HepG2 (cell line): Measurements from ENCODE around the gene PPFIA3.

Source experiments
- CHD2 ChIP-seq: IDR thresholded peaks from 2 replicates; pipeline ENCODE4 v1.6.1; 2011; ENCODE audit warnings: low read depth, low read length, improper control_type of control experiment
- FOXA1 ChIP-seq, 2 experiments: fragments of 450-650 bp in 1 of 2; sonication (generic) in 1 of 2; formaldehyde crosslinking in 1 of 2; IDR thresholded peaks; 2 replicates each; pipeline versions ENCODE4 v1.4.0 to v1.6.1; 2016 to 2020; ENCODE audit warnings: missing genetic modification reagents in 1 of 2
- KAT7 ChIP-seq: IDR thresholded peaks from 2 replicates; pipeline ENCODE4 v1.6.1; 2018; ENCODE audit warnings: borderline replicate concordance, missing compliant biosample characterization
- NCOR1 ChIP-seq: fragments of 200-600 bp; sonication (generic); IDR thresholded peaks from 2 replicates; pipeline ENCODE4 v1.7.0; 2017; ENCODE audit warnings: antibody characterized with exemption, low read length, borderline replicate concordance
- NR2C2 ChIP-seq: sonication (generic); formaldehyde crosslinking; IDR thresholded peaks from 2 replicates; pipeline ENCODE4 v1.4.0; 2020; ENCODE audit warnings: missing genetic modification reagents, mild to moderate bottlenecking, moderate library complexity, borderline replicate concordance
- TAF1 ChIP-seq: sonication (generic); formaldehyde crosslinking; IDR thresholded peaks from 2 replicates; pipeline ENCODE4 v1.4.0; 2020; ENCODE audit warnings: missing genetic modification reagents
- TCF12 ChIP-seq, 2 experiments: fragments of 450-650 bp in 1 of 2; sonication (generic) in 1 of 2; formaldehyde crosslinking in 1 of 2; IDR thresholded peaks; 2 replicates each; pipeline versions ENCODE4 v1.6.1 to v1.8.0; 2017 to 2022; ENCODE audit warnings: antibody characterized with exemption in 1 of 2, mild to moderate bottlenecking in 1 of 2, missing genetic modification reagents in 1 of 2, moderate library complexity in 1 of 2
- TCF7 ChIP-seq: sonication (generic); IDR thresholded peaks from 2 replicates; pipeline ENCODE4 v1.6.1; 2016; ENCODE audit warnings: antibody characterized with exemption, low read depth
- TF ChIP-seq, protein P1 (sequence below), 2 experiments: IDR thresholded peaks; 2 replicates each; pipeline ENCODE4 v1.6.1; 2011 to 2012; ENCODE audit warnings: low read length in 2 of 2, borderline replicate concordance in 1 of 2, low read depth in 1 of 2, mild to moderate bottlenecking in 1 of 2, moderate library complexity in 1 of 2
- TF ChIP-seq, protein P2 (sequence below): sonication (generic); formaldehyde crosslinking; IDR thresholded peaks from 2 replicates; pipeline ENCODE4 v1.5.0; 2020; ENCODE audit warnings: mild to moderate bottlenecking, missing genetic modification reagents, moderate library complexity

DNA sequence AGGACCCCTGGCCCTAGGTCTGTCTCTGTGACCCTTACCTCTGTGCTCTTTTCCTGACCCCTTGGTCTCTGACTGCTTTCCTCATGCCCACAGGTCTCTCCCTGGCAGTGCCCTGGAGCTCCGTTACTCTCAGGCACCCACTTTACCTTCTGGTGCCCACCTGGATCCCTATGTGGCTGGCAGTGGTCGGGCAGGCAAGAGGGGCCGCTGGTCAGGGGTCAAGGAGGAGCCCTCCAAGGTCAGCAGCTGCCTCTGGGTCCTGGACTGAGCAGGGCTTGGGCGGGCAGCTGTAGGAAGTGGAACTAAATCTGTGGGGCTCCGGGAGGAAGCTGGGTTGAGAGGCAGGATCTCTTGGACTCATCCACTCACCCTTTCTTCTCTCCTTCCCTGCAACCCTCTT lies 16.3 kb downstream of the PPFIA3 start:
- TF ChIP-seq TAF1 (CRISPR knock-in tag) (no peak), CHD2 (no peak), TCF7 (no peak), TCF12 (IDR thresholded peaks at IDR 0.05) (no peak), TCF12 (CRISPR knock-in tag; IDR thresholded peaks at IDR 0.05) (no peak), NR2C2 (CRISPR knock-in tag) (no peak), KAT7 (no peak), NCOR1 (no peak), FOXA1 (IDR thresholded peaks at IDR 0.05) (no peak), FOXA1 (CRISPR knock-in tag; IDR thresholded peaks at IDR 0.05) (no peak)
- TF ChIP-seq, protein P1, sequence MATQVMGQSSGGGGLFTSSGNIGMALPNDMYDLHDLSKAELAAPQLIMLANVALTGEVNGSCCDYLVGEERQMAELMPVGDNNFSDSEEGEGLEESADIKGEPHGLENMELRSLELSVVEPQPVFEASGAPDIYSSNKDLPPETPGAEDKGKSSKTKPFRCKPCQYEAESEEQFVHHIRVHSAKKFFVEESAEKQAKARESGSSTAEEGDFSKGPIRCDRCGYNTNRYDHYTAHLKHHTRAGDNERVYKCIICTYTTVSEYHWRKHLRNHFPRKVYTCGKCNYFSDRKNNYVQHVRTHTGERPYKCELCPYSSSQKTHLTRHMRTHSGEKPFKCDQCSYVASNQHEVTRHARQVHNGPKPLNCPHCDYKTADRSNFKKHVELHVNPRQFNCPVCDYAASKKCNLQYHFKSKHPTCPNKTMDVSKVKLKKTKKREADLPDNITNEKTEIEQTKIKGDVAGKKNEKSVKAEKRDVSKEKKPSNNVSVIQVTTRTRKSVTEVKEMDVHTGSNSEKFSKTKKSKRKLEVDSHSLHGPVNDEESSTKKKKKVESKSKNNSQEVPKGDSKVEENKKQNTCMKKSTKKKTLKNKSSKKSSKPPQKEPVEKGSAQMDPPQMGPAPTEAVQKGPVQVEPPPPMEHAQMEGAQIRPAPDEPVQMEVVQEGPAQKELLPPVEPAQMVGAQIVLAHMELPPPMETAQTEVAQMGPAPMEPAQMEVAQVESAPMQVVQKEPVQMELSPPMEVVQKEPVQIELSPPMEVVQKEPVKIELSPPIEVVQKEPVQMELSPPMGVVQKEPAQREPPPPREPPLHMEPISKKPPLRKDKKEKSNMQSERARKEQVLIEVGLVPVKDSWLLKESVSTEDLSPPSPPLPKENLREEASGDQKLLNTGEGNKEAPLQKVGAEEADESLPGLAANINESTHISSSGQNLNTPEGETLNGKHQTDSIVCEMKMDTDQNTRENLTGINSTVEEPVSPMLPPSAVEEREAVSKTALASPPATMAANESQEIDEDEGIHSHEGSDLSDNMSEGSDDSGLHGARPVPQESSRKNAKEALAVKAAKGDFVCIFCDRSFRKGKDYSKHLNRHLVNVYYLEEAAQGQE (IDR thresholded peaks at IDR 0.05; ENCODE audit: borderline replicate concordance in 1 of 2, low read depth in 1 of 2, low read length in 2 of 2) = no peak
- TF ChIP-seq, protein P2, sequence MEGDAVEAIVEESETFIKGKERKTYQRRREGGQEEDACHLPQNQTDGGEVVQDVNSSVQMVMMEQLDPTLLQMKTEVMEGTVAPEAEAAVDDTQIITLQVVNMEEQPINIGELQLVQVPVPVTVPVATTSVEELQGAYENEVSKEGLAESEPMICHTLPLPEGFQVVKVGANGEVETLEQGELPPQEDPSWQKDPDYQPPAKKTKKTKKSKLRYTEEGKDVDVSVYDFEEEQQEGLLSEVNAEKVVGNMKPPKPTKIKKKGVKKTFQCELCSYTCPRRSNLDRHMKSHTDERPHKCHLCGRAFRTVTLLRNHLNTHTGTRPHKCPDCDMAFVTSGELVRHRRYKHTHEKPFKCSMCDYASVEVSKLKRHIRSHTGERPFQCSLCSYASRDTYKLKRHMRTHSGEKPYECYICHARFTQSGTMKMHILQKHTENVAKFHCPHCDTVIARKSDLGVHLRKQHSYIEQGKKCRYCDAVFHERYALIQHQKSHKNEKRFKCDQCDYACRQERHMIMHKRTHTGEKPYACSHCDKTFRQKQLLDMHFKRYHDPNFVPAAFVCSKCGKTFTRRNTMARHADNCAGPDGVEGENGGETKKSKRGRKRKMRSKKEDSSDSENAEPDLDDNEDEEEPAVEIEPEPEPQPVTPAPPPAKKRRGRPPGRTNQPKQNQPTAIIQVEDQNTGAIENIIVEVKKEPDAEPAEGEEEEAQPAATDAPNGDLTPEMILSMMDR (CRISPR knock-in tag) = no peak
